PC-3 (cell line): Measurements from ENCODE around the gene NINJ2.

Experiments
- CTCF ChIP-seq: fragments of 300-600 bp; sonication (generic); conservative IDR thresholded peaks from 2 replicates; pipeline ENCODE4 v1.5.1; 2017; ENCODE audit warnings: antibody characterized with exemption, low read depth, mild to moderate bottlenecking, low read length
- EZH2 ChIP-seq: fragments of 300-600 bp; sonication (generic); IDR thresholded peaks from one replicate; pipeline ENCODE4 v1.6.1; 2017; ENCODE audit warnings: antibody characterized with exemption, mild to moderate bottlenecking, low read length; ENCODE audit not compliant: unreplicated experiment
- EZH2phosphoT487 ChIP-seq: fragments of 300-600 bp; sonication (generic); IDR thresholded peaks from 2 replicates; pipeline ENCODE4 v1.6.1; 2018; ENCODE audit warnings: mild to moderate bottlenecking, antibody characterized with exemption, low read length, borderline replicate concordance

DNA sequence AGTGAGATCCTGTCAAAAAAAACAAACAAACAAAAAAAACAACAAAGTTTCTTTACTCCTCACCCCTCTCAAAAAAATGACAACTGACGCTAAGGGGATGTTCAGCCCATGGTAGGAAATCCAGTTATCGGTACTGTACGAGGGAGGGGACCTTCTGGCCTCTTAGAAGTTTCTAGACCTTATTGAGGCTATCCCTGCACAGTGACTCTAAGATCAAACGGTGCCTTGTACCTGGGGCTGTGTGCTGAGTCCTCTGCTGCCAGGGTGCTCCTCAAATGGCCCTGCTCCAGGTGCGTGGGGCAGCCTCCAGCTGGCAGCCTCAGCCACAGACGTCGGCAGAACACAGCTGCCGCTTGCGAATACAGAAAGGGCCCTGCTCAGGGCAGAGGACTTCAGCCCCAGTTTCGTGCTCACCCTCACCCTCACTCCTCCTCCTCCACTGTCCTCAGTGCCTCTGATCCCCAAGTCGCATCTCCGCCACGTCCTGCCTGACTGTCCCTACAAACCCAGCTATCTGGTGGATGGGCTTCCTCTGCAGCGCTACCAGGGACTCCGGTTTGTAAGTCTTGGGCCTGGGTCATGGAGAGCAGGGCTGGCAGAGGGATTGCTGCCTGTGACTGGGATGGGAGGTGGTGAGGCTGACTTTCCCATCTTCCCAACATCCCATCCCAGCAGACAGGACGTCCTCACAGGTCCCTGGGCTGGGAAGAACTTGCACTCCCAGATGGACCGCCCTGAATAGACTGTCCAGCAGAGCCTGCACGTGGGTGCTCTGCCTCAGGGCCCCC is 112.6 kb downstream of the NINJ2 start:
- no peak for TF ChIP-seq CTCF
- TF ChIP-seq EZH2: no peak
- no peak for TF ChIP-seq EZH2phosphoT487
